HG02973 (cell line): ENCODE data around the gene ZBTB42.

Source experiments
- ATAC-seq: cut with Tn5 transposase; IDR thresholded peaks from one replicate; pipeline ENCODE4 v1.9.1; 2021; ENCODE audit warnings: moderate library complexity; ENCODE audit not compliant: unreplicated experiment

Gene ZBTB42

GRCh38 chr14:104794631-104794992 lies 6.3 kb upstream of the ZBTB42 start:
- ATAC-seq: no peak

GRCh38 chr14:104794993-104795780 lies 5.7 kb upstream of the ZBTB42 start, which contains the start of gene AKT1:
AKT1 (minus strand) TSS chr14:104795748; CDS start chr14:104792643, 3,105 bp downstream.
- ATAC-seq: no peak

- no peak for ATAC-seq
Observed at GRCh38 chr14:104795781-104796686, 4.9 kb upstream of the ZBTB42 start.

- no peak for ATAC-seq
Observed at GRCh38 chr14:104796687-104797081, 4.2 kb upstream of the ZBTB42 start.

GRCh38 chr14:104797115-104798044 lies 3.5 kb upstream of the ZBTB42 start:
- ATAC-seq: no peak

GRCh38 chr14:104798300-104799243 lies 2.3 kb upstream of the ZBTB42 start:
- no peak for ATAC-seq

GRCh38 chr14:104799244-104800014 lies 1.5 kb upstream of the ZBTB42 start:
- ATAC-seq: no peak

- no peak for ATAC-seq
Observed at GRCh38 chr14:104800015-104800770, 708 bp upstream of the ZBTB42 start.

GRCh38 chr14:104801520-104802393 lies 856 bp downstream of the ZBTB42 start:
- ATAC-seq: no peak

GRCh38 chr14:104802394-104803184 lies 1.7 kb downstream of the ZBTB42 start:
- no peak for ATAC-seq

GRCh38 chr14:104803280-104803911 lies 2.5 kb downstream of the ZBTB42 start:
- ATAC-seq: no peak

GRCh38 chr14:104803912-104804410 lies 3.1 kb downstream of the ZBTB42 start:
- ATAC-seq: no peak

- ATAC-seq: no peak
Observed at GRCh38 chr14:104804481-104805325, 3.8 kb downstream of the ZBTB42 start.

GRCh38 chr14:104805326-104805678 lies 4.4 kb downstream of the ZBTB42 start:
- no peak for ATAC-seq
